ENCODE data around the gene CPNE8.

- TF ChIP-seq SUZ12 (IDR thresholded peaks at IDR 0.05; ENCODE audit: extremely low read depth, insufficient read depth, insufficient read length) (no peak), ZNF274 (IDR thresholded peaks at IDR 0.05; ENCODE audit: low read depth, low read length) (no peak)
Measured at GRCh38 chr12:38954238-38954873, 49.0 kb upstream of the CPNE8 start.
